ENCODE results near the gene PODXL2.
A peak's percentile ranks its signal among the peaks of the same experiment; 100 is the strongest.

The PODXL2 gene

GRCh38 chr3:127660621-127661251 is 31.8 kb downstream of the PODXL2 start:
- DNase-seq, result no peak

GRCh38 chr3:127661600-127661999 is 32.6 kb downstream of the PODXL2 start:
- DNase-seq, result no peak

DNA sequence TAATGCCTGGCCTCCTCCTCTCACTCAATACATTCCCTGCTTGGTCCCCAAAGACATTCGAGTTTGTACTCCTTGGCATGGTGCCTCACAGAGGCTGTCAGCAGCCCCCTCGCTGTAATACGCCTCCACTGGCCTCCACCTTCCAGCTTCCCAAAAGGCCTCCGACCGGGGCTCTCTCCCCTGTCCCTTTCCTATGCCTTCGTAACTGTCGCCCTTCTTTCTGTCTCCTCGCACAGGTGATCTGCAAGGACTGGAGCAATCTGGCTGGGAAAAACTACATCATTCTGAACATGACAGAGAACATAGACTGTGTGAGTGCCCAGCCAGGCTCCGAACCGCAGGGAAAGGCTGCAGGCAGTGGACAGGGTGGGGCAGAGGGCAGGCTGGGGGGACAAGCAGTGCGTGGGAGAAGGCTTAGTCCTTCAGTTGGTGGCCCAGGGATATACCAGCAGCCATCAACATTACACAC is 33.0 kb downstream of the PODXL2 start:
- DNase-seq, result no peak

DNA sequence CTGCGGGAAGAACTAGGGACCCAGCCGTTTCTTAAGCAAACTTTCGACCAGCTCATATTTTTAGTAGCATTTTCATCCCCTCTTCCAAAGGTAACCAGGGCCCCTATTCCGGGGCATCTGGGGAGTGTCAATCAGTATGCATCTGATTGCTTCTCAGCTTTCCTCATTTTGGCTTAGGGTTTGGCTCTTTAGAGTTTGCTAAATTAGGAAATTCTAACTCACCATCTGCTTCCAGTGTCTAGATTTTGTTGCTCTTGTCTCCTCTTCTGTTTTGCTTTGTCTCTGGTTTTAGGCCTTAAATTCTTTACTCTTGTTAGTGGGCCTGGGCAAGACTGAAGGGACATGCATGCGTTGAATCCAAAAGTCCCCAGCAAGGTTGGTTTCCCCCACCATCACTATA is 34.2 kb downstream of the PODXL2 start:
- DNase-seq, result no peak

- DNase-seq, result no peak
These were observed 36.2 kb downstream of the PODXL2 start for GRCh38 chr3:127665165-127665564.

DNA sequence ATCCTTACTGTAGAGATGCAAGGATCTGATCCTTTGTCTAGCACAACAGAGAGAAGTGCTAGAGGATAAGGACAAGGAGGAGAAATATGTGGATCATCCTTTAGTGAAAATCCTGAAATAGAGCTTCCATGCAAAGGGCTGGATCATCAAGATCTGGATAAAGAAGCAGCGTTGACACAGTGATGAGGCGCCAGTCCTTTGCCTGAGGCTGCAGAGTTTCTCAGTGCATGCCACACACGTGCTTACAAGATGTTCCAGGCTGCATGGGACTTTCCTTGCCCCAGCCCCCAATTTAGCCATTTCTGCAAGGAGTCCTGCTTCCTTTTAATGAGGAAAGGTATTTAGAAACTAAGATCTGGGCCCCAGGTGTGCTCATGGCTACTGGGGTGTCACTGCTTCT is 36.6 kb downstream of the PODXL2 start:
- DNase-seq, result no peak

- DNase-seq, result no peak
These were observed 37.7 kb downstream of the PODXL2 start for GRCh38 chr3:127666676-127667075.

GRCh38 chr3:127667119-127667681 is 38.2 kb downstream of the PODXL2 start:
- no peak for DNase-seq

DNA sequence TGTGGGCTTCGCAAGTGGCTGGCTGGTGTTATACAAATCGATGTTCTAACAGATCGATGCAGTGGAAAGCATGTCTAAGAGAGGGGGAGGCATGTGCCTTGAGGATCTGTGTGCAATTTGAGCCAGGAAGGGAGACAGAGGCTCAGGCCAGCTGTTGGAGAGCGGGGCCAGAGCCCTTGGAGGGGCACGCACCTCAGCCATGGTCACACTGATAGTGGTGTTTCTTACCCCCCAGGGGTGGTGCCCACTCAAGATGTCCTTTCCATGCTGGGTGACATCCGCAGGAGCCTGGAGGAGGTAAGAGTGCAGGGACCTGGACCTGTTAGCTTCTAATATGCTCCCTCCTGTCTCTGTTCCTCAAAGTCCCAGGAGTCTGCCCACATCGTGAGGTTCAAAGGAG is 39.9 kb downstream of the PODXL2 start:
- DNase-seq, result no peak

DNA sequence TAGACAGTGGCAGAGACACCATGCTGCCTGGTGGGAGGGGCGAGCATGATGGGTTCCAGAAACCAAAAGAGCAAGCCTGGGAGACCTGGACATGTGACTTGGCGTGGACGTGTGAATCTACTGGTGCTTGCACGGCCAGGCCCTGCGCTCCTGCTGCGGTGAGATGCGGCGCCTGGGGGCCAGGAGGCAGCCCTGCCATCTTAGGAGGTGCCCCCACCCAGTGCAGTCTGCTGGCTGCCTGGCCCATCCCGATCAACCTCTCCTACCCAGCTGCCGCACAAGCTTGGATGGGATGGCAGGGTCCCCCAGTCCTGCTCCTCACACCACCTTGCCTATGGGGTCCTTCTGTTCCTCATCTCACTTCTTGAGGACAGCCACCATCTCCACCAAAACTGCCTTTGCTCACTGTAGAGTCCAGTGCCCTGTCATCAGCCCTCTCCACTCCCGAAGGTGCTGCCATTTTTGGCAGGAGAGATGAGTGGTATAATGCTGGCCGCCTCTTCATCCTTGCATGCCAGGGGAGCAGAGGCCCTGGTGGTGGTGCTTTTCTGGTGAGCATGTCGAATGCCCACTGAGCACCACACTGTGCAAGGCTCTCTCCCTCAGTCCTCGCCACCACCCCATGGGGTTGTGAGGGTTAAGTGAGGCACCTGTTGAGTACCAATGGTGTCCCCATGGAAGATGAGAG is 40.7 kb downstream of the PODXL2 start:
- DNase-seq, result no peak

- DNase-seq, result no peak
These were observed 41.2 kb downstream of the PODXL2 start for GRCh38 chr3:127670229-127670559.

DNA sequence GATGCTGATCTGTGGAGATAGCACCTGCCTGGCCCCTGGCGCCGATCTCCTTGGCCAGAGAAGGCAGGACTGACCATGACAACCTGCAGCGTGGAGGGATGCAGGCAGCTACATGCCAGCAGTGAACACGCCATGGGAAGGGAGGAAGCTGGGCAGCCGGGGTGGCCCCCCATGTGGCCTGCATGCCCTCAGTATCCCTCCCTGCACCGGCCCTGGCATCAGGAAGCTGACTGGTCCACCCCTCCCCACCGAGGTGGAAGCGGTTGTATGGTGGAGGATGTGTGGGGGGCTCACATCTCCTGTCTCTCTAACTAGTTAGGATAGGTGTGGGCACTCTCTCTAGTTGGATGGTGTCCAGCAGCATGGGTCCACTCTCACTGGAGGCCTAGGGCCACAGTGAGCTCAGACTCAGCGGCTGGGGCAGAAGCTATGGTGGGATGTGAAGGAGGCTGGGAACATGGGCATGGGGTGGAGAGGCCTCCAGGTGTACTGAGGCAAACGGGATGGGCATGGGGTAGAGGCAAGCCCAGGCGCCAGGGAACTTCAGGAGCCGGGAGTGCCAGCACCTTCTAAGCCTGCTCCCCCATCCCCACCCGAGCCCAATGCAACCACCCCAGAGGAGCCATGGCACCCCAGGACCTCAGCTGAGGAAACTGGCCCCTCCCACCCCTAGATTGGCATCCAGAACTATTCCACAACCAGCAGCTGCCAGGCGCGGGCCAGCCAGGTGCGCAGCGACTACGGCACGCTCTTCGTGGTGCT is 42.0 kb downstream of the PODXL2 start:
- no peak for DNase-seq

- peak; percentile 37 for DNase-seq
These were observed 42.8 kb downstream of the PODXL2 start for GRCh38 chr3:127671523-127672428.

- peak; percentile 94 for DNase-seq
These were observed 43.6 kb downstream of the PODXL2 start, which contains the start of gene ABTB1 for GRCh38 chr3:127672429-127673190. ABTB1 (plus strand) TSS chr3:127672952; CDS start chr3:127673026, 74 bp downstream.

DNA sequence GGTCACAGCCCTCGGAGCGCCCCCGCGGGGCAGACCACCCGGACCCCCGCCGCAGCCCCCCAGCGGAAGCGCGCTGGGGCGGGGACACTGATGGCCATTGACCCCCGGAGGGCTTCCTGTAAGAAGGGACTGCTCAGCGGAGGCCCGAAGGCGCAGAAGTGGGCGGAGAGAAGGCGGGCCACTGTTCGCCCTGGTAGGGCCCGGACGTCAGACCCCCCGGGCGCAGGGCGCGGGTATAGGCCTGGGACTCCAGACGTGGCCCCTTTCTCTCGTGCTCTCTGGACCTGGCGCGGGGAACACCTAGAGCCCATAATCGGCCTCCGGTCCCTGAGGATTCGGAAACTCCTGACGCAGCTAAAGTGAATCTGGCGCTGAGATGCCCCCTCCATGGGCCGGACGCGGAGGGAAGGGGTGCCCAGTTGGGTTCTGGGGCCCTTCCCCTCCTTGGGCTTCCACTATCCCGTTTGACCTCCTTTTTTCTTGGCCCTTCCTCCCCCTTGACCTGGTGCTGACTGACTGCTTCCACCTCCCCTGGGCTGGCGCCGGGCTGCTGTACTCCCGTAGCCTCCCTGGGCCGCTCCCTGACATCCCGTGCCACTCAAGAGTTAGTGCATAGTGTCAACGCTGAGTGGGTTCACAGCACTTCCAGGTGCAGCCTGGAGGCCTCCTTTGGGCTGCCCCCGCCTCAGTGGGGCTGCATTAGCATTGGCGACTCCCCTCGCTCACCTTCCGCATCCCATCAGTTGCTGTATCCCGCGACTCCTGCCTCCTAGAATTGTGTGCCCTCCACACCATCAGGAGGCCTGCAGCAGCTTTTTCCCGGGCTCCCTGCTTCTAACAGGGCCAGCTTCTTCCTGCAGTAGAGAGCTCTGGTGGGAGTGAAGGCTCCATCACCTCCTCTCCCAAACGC is 44.5 kb downstream of the PODXL2 start:
- DNase-seq, result peak; percentile 71

DNA sequence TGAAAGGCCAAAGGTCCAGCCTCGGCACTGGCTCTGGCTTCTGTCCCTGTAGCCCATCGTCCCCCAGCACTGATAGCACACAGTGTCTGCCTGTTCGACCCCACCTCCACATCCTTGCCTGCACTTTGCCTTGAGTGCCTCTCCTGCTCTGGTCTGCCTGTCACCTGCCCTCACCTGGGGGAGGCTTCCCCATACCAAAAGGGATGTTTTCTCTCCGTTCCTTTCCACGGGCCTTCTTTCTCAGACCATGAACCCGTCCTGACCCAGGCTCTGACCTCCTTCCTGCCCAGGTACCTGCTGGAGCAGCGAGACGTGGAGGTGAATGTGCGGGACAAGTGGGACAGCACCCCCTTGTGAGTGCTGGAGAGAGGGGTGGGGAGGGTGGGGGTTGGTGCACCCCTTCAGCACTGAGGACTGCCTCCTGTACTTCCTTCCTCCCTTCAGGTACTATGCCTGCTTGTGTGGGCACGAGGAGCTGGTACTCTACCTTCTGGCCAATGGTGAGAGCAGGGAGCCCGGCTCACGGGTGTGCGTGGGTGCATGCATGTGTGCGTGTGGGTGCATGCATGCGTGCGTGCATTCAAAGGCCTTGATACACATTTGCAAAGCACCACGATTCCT is 45.2 kb downstream of the PODXL2 start:
- DNase-seq, result peak; percentile 34

GRCh38 chr3:127674790-127675189 is 45.8 kb downstream of the PODXL2 start:
- no peak for DNase-seq

DNA sequence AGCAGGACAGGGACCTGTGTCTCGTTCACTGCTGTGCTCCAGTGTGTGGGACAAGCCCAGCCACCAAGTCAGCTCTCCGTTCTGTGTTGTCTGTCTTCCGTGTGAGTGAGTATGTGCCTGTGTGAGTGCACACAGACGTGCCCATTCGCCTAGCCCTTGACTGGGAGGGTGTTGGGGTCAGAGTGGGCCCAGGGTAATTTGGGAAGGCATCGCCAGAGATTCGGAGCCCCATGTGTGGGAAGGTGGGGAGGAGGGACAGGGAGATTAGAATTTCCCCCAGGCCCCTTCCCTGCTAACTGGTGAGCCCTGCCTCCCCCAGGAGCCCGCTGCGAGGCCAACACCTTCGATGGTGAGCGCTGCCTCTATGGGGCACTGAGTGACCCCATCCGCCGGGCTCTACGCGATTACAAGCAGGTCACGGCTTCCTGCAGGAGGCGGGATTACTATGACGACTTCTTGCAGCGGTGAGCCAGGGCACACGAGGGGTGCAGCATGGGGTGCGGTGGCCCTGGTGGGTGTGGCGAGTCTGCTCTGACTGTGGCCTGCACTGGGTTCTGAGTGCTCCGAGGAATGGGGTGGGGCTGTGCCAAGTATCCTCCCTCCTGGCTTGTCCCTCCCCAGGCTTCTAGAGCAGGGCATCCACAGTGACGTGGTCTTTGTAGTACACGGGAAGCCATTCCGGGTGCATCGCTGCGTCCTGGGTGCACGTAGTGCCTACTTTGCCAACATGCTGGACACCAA is 46.8 kb downstream of the PODXL2 start:
- DNase-seq, result no peak

- no peak for DNase-seq
These were observed 47.5 kb downstream of the PODXL2 start for GRCh38 chr3:127676456-127676855.

Data from CD4-positive, alpha-beta T cell treated with Interleukin-6 for 4 hours (primary cell).